Measurements from ENCODE around the gene BTF3.
A peak's percentile ranks its signal among the peaks of the same experiment; 100 is the strongest.
"Not testable (repeated sequence)": the region's sequence is repeated elsewhere in the genome, so short reads cannot be mapped to it uniquely, and the experiment has no call there.

BTF3 gene

DNA sequence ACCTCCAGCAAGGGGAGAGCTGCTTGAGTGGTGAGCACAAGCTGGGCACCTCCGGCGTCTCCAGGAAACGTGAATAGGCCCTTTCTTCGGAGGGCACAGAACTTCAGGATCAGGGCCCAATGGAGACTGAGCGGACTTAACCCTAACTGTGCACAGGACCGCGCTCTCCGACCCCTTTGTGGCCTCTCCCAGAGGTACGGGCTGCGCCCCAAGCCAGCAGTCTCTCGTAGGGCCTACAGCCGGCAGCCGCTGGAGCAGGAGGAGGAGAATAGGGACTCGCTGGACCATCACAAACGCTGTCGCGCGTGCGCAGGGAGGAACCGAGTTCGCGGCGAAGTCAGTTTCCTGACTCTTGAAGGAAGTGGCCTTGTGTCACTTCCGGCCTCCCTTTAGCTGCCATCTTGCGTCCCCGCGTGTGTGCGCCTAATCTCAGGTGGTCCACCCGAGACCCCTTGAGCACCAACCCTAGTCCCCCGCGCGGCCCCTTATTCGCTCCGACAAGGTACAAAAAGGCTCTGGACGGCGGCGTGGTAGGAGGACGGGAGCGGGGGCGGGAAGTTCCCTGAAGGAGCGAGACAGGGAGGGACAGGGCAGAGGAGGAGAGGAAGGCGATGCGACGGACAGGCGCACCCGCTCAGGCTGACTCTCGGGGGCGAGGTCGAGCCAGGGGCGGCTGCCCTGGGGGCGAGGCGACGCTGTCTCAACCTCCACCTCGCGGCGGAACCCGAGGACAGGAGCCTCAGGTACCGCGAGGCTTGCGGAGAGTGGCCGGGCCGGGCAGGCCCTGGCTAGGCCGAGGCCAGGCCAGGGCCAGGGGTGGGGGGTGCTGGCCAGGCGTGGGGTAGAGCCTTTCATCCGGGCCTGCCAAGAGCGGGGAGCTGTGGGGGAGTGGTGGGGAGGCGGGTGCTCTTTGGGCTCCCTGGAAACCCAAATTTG lies at the start of gene BTF3:
BTF3 (plus strand) TSS at position 386 of the 936 bp plus-strand sequence; CDS start at position 612, 226 bp downstream.
- peak; percentile 92 for DNase-seq

DNA sequence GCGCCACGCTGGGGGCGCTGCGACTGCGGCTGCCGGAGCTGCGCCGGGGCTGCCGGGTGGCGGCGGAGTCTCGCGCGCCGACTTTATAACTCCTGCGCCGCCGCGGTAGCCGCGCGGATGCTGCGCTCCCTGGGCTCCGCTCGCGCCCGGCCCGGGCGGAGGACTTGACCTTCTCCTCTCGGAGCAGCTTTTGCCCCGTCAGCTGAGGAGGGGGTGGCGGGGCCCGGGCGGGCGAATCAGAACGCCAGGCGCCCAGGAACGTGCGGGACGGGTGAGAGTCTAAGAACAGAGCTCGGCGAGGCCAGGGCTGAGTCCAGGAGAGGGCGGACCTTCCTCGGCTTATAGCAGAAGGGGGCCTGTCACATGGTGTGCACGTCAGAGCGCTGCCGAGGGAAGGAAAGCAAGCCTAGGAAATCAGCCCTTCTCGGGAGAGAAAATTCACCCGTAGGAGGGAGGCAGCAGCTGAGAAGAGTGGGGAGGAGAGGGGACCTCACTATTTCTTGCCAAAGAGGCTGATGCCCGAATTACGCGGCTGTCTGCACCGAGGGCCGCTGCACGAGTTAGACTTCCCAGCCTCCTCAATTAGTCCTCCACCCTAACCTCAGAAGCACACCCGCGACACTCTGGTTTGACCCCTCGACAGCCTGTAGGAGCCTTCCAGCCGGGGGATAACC lies 49.6 kb upstream of the BTF3 start, which contains the start of gene FOXD1:
FOXD1 (minus strand) TSS at position 315 of the 674 bp plus-strand sequence. CDS start 415 bp downstream, outside the sequence.
- peak; percentile 93 for DNase-seq

DNA sequence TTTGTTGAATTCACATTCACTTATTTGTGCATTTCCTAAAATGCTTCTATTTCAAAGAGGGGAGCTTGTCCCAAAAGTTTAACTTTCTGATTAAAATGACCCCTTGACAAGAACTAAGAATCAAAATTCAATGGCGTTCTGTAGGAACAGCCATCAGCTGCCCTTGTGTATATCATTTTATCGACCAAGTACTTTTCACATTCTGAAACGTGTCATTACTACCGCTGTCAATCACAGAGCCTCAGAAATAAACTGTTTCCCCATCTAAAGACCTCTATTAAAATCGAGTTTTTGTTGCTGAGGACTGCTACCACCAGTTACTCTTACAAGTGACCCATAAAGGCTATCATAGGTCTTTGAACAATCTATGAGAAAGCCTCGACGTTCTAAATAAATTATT lies 48.1 kb upstream of the BTF3 start:
- DNase-seq: no peak

DNA sequence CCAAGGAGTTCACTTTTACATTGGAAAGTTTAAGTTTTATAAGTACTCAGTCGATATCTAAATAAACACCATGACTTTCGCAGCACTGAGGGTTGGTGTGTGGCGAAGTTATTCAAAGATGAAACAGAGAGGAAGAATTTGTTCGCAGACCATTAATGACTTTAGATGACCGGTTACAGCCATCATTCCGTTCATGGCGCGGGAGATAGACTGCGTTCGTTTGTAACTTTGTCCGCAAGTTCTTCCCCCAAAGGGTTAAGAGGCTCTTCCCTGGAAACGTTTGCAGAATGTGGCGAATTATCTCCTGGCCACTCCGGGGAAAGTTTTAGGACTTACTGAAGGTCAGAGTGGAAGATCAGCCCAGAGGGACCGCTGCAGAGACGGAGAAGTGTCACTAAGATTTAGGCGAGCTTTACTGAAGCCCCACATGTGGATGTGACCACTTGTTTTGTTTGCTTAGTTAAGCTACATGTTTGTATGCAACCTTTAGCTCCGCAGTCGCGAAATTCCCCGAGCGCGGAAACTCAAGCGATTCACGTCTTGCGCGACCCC lies 47.5 kb upstream of the BTF3 start:
- no peak for DNase-seq

DNA sequence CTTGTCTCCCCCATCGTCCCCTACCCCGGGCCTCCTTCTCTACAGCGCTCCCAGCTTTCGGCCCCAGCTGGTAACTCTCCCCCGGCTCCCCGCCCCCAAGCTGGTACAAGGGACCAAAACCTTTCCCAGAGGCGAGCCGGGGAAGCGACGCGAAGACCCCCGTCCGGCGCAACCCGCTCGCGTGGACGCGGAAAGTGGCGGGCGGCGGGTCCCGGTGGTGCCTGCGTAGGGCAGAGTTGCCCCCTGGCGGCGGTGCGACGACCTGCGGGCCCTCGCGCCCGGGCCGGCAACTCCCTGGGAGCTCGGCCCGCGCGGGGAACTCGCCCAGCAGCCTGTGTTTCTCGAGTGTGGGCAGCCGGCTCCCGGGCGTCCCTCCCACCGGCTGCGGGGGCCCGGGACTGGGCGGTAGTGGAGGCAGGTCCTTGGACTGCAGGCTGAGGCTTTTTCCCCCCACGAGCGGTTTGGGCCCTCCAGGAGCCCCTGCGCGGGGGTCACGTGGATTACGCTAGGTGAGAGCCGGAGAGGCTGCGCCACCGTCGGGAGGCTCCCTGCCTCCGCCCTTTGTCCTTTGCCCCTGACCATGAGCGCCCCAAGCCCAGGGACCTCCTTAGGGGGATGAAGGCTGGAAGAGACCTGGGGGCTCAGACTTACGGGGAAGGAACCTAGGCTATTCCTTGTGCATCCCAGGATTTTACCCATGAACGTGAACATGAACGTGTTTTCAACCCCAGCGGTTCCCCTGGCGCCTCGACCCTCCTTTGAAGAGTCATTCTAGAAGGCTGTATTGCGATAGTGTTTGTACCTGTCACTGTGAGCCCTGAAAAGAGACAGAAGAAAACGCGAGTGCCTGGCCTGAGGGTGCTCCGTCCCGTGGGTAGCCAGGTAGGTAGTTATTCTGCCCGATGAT lies 46.8 kb upstream of the BTF3 start:
- peak; percentile 40 for DNase-seq

DNA sequence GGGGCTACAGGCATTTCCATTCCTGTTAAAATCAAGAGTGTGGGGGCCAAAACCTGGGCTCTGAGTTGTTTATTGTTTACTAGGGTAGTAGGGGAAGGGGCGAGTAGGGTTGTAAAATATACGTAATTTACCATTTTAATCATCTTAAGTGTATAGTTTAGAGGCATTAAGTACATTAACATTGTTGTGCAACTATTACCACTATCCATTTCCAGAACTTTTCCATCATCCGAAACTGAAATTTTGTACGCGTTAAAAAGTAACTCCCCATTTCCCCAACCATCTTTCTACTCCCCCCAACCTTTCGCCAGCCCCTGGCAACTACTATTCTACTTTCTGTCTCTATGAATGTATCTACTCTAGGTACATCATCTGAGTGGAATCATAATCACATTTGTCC lies 46.0 kb upstream of the BTF3 start:
- DNase-seq: no peak

DNA sequence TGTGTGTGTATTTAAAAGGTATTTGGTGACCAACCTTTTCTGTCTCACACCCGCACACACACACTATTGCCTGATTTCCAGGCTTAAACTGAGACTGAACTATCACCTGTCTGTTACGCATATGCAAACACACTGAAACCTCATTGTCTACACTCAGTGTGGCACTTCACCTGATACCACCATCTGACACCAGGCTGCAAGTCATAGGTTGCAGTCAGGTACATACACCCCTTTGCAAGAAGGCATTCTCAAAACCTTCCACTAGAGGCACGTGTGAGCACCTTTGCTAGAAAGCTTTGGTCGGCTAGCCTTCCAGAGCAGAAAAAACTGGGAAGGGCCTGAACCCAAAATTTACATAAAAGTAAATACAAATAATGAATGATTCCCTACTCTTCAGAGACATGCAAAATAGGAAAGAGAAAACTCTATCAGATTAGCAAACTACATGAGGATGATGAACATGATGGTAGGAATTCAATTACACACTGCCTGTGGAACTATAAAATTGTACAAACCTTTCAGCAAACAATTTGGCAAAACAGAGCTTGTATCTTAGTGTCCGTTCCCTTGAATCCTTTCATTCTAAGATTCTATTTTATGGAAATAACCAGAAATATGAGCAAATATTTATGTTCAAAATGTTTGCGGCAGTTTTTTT lies 43.7 kb upstream of the BTF3 start:
- peak; percentile 76 for DNase-seq

DNA sequence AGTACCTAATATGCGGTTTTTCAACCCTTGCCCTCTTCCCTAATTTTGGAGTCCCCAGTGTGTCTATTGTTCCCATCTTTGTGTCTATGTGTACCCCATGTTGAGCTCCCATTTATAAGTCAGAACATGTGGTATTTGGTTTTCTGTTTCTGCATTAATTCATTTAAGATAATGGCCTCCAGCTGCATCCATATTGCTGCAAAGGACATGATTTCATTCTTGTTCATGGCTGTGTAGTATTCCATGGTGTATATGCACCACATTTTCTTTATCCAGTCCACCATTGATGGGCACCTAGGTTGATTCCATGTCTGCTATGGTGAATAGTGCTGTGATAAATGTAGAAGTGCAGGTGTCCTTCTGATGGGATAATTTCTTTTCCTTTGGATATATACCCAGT lies 41.8 kb upstream of the BTF3 start:
- not testable (repeated sequence) for DNase-seq

DNA sequence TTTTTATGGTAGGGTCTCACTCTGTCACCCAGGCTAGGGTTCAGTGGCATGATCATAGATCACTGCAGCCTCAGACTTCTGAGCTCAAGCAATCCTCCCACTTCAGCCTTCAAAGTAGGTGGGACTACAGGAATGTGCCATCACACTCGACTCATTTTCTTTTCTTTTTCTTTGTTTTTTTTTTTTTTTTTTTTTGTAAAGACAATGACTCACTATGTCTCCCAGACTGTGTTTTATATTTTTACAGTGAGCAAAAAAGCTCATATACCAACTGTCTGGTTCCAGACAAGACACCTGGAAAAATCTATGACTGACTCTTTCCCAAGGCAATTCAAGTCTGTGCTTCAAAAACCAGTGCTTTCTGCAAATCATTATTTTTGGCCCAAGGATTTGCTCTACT lies 38.9 kb upstream of the BTF3 start:
- peak; percentile 62 for DNase-seq

DNA sequence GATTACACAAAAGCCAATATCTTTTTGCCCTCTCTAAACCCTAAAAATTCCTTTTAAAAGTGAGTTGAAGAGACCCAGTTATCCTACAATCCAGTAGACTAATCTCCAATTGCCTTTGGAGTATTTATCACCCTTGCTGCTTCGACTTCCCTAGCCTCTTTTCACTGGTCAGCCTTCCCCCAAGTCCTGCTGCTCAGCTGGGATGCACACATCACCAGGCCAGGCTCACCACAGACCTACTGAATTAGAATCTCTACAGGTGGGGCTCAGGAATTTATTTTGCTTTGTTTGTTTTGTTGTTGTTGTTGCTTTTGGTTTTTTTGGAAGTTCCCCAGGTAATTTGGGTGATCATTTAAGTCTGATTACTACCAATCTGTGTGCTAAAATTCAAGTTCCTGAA lies 38.1 kb upstream of the BTF3 start:
- DNase-seq: no peak

DNA sequence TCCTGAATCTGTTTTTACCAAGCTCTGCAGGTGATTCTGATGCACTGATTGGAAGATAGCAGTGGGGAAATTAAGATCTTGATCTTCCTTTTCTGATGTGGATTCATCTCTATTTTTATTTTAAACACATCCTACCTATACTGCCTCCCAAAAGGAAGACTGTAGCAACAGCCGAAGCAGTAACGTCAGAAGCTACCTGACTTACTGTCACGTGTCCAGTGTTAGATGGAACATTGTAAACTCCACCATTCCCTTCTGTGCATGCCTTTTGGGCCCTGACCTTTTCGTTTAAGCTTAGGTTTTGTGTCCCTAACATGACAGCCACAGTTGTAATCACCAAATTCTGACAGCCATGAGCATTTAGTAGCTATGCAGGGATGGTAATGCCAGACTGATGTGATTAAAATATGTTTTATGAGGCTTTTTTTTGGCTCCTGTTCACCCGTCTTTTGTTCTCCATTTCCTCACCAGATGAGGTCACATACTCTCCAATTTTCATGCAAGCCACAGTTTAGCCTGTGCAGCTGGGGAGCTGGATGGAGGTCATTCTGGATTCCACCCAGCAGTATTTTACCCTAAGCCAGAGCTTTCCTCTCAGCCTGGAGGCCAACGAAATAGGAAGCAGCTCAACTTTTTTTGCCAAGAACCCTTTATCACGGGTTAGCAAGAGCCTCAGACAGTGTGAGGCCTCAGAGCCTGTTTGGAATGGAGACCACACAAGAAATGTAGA lies 34.1 kb upstream of the BTF3 start:
- DNase-seq: no peak

DNA sequence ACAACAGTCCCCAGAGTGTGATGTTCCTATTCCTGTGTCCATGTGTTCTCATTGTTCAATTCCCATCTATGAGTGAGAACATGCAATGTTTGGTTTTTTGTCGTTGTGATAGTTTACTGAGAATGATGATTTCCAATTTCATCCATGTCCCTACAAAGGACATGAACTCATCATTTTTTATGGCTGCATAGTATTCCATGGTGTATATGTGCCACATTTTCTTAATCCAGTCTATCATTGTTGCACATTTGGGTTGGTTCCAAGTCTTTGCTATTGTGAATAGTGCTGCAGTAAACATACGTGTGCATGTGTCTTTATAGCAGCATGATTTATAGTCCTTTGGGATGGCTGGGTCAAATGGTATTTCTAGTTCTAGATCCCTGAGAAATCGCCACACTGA lies 29.6 kb upstream of the BTF3 start:
- DNase-seq: not testable (repeated sequence)

DNA sequence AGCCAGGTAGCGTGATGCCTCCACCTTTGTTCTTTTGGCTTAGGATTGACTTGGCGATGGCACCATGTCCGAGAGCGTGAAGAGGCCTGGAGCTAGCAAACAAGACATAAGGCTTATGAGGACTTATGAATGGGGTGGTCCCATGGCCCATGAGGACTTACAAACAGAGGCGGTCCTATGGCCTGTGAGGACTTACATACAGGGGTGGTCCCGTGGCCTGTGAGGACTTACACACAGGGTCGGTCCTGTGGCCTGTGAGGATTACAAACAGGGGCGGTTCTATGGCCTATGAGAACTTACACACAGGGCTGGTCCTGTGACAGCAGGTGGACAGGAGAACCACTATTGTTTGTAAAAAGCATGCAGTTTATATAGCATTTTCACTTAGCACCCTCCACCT lies 28.4 kb upstream of the BTF3 start:
- no peak for DNase-seq

DNA sequence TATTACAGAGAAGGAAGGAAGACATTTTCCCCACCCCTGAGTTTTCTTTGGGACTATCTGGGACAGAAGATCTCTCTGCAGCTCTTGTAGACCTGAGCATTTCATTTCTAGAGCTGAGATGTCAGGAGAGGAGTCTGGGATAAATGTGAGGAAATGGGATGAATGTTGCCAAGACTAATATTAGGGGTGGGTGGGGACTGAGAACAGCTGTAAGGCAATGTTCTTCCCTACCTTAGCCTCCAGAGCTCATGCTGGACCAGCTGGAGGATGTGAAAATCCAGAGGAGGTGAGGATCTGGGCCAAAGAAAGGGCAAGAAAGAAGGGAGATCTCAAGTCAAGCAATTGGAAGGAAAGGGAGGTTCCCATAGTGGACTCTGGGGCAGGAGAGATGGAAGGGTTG lies 26.6 kb upstream of the BTF3 start:
- DNase-seq: no peak

DNA sequence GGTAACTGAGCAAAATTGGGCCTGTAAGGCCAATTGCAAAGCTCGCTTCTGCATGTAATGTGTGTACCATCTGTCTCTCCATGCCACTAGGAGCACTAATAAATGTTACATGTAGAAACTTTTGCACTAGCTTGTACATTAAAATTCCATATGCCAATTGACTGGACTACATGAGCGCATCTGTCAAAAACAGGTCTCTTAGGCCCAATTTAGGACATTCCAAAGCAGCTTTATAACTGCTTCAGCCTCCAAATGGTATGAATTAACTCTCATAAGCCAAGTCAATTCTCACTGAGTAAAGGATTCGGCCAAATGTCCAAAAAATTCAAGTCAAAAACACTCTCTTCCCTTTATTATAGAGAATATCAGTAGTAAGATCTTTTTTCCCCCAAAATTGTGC lies 26.1 kb upstream of the BTF3 start:
- DNase-seq: no peak

DNA sequence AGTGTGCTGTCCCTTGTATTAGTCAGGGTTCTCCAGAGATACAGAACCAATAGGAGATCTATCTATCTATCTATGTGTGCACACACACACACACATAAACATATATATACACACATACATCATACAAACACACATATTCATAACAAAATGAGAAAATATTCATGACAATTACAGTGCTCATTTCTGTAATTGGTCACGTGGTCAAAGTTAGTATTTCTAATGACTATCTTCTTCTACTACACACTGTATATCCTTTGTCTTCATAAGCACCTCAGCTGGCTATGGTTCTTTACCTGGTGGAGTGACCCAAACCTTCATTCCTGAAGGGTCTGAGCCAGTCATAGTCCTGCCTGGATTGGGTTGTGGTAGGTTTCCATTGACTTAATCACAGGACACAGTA lies 17.7 kb upstream of the BTF3 start:
- DNase-seq: no peak

DNA sequence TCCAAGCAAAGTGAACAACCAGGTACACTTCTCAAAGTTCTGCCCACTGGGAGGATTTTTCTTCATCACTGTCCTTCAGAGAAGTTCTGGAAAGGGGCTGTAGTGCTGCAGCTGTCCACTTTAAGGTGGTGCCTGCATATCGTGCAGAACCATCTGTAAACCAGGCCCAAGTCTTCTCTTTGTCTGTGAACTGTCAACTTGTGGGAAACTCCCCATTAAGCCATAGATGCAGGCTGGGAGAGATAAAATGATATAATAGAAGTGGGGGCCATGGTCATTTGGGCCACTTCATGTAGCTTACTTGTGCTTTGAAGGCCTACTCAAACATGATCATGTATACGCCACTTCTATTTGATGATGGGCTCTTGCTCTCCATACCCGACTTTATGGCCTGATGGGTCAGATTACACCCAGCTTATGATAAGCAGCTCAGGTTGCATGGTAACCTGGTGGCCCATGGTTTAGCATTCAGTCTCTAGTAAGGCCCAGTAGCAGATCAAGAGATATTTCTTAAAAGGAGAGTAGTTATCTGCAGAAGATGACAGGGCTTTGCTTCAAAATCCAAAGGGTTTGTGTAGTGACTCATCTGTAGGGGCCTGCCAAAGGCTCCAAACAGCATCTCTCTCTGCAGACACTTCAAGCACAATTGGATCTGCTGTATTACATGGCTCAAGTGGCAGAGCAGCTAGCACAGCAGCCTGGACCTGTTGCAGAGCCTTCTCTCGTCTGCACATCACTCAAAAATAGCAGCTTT lies 15.7 kb upstream of the BTF3 start:
- DNase-seq: no peak

DNA sequence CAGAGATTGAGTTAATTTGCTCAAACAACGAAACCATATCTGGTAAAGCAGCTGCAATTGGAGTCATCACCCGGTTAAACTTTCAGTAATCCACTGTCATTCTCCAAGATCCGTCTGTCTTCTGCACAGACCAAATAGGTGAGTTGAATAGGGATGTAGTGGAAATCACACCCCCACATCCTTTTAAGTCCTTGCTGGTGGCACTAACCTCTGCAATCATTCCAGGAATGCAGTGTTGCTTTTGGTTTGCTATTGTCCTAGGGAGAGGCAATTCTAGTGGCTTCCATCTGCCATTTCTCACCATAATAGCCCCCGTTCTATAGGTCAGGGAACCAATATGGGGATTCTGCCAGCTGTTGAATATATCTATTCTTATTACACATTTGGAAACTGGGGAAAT lies 14.6 kb upstream of the BTF3 start:
- DNase-seq: no peak

DNA sequence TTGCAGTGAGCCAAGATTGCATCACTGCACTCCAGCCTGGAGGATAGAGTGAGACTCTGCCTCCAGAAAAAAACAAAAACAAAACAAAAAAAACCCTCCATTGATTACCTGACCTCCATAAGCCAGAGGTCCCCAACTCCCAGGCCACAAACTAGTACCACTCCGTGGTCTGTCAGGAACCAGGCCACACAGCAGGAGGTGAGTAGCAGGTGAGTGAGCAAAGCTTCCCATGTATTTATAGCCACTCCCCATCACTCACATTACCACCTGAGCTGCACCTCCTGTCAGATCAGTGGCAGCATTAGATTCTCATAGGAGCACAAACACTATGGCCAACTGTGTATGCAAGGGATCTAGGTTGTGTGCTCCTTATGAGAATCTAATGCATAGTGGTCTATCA lies 13.7 kb upstream of the BTF3 start:
- DNase-seq: no peak

DNA sequence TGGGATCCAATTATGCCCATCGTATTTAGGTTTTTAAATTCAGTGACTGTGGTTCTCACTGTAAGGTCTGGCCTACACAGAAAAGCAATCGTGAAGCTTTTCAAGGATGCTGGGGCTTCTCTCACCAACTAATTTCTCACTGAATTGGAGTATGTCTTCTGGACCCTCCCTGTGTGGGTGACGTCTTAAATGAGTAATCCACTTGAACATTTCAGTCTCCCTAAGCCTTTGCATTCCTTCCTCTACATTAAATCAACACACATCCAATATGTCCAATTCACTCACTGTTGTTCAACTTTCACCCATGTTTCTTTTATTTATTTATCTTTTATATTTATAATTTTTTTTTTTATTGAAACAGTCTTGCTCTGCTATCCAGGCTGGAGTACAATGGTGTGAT lies 12.5 kb upstream of the BTF3 start:
- DNase-seq: no peak
